HG03066 (cell line): ENCODE measurements around the gene KLHL17.

Experiments
- ATAC-seq: cut with Tn5 transposase; IDR thresholded peaks from one replicate; pipeline ENCODE4 v1.9.1; 2021; ENCODE audit warnings: low read depth; ENCODE audit not compliant: unreplicated experiment

KLHL17 gene

GRCh38 chr1:947958-948357 is 12.4 kb upstream of the KLHL17 start:
- ATAC-seq, result no peak

GRCh38 chr1:950268-950667 is 10.1 kb upstream of the KLHL17 start:
- ATAC-seq, result no peak

GRCh38 chr1:950881-951280 is 9.5 kb upstream of the KLHL17 start:
- no peak for ATAC-seq

- ATAC-seq, result no peak
Observed at GRCh38 chr1:951364-951763, 9.0 kb upstream of the KLHL17 start.

- no peak for ATAC-seq
Observed at GRCh38 chr1:952201-952600, 8.2 kb upstream of the KLHL17 start.

GRCh38 chr1:952603-953002 is 7.8 kb upstream of the KLHL17 start:
- ATAC-seq, result no peak

- ATAC-seq, result no peak
Observed at GRCh38 chr1:953524-954320, 6.7 kb upstream of the KLHL17 start.

- no peak for ATAC-seq
Observed at GRCh38 chr1:954927-955326, 5.5 kb upstream of the KLHL17 start.

GRCh38 chr1:955474-955873 is 4.9 kb upstream of the KLHL17 start:
- no peak for ATAC-seq

- no peak for ATAC-seq
Observed at GRCh38 chr1:956636-957035, 3.7 kb upstream of the KLHL17 start.

GRCh38 chr1:958823-959730 is 1.3 kb upstream of the KLHL17 start, which contains the start of gene NOC2L:
NOC2L (minus strand) TSS chr1:959256; CDS start chr1:959240, 16 bp downstream.
- ATAC-seq, result peak; percentile 62

GRCh38 chr1:959731-960362 is 537 bp upstream of the KLHL17 start:
- ATAC-seq, result no peak

- no peak for ATAC-seq
Observed at GRCh38 chr1:961132-961669, 817 bp downstream of the KLHL17 start.

- no peak for ATAC-seq
Observed at GRCh38 chr1:962381-963300, 2.3 kb downstream of the KLHL17 start.

GRCh38 chr1:963301-963651 is 2.9 kb downstream of the KLHL17 start:
- ATAC-seq, result no peak

GRCh38 chr1:963746-964525 is 3.6 kb downstream of the KLHL17 start:
- no peak for ATAC-seq

- no peak for ATAC-seq
Observed at GRCh38 chr1:964691-965525, 4.5 kb downstream of the KLHL17 start.

- no peak for ATAC-seq
Observed at GRCh38 chr1:965526-966134, 5.2 kb downstream of the KLHL17 start.
